Panc1 (cell line): Measurements from ENCODE around the gene LPP.

Experiments used
- POLR2AphosphoS5 ChIP-seq: IDR thresholded peaks from 2 replicates; pipeline ENCODE4 v1.6.1; 2012; ENCODE audit warnings: mild to moderate bottlenecking, low read depth, low read length, moderate library complexity
- SIN3A ChIP-seq: IDR thresholded peaks from 2 replicates; pipeline ENCODE4 v1.6.1; 2012; ENCODE audit warnings: low read depth, mild to moderate bottlenecking, low read length, moderate library complexity, borderline replicate concordance; ENCODE audit not compliant: insufficient read depth
- TCF7L2 ChIP-seq: IDR thresholded peaks from 2 replicates; pipeline ENCODE4 v1.6.1; 2011; ENCODE audit warnings: mild to moderate bottlenecking, low read depth, low read length, inconsistent platforms
- TF ChIP-seq, protein P1 (sequence below): fragments of 450-650 bp; IDR thresholded peaks from 2 replicates; pipeline ENCODE4 v1.5.1; 2017; ENCODE audit warnings: mild to moderate bottlenecking

DNA sequence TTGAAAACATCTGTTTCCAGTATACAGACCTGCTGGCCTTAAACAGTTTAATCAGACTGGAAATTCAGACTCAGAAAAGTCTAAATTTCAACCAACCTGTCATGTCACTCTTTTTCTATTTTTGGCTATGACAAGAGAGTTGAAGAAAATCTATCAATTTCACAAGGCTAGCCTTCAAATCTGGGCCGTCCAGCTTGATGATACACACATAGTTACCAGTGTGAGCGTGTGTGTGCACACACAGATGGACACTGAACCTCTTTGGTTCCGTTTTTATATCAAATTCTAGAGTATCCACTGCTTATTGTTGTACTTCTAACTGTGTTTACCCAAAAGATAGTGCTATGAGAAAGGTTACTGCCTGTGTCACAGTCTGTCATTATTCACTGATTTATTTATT is 368.2 kb downstream of the LPP start:
- TF ChIP-seq, protein P1, sequence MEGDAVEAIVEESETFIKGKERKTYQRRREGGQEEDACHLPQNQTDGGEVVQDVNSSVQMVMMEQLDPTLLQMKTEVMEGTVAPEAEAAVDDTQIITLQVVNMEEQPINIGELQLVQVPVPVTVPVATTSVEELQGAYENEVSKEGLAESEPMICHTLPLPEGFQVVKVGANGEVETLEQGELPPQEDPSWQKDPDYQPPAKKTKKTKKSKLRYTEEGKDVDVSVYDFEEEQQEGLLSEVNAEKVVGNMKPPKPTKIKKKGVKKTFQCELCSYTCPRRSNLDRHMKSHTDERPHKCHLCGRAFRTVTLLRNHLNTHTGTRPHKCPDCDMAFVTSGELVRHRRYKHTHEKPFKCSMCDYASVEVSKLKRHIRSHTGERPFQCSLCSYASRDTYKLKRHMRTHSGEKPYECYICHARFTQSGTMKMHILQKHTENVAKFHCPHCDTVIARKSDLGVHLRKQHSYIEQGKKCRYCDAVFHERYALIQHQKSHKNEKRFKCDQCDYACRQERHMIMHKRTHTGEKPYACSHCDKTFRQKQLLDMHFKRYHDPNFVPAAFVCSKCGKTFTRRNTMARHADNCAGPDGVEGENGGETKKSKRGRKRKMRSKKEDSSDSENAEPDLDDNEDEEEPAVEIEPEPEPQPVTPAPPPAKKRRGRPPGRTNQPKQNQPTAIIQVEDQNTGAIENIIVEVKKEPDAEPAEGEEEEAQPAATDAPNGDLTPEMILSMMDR: no peak
- TF ChIP-seq POLR2AphosphoS5: no peak
- TF ChIP-seq TCF7L2: no peak
- no peak for TF ChIP-seq SIN3A
